Skeletal muscle satellite cell (primary cell): Measurements from ENCODE around the gene FAM50A.

Experiments
- H3K27me3 ChIP-seq: 2 replicates; pipeline ENCODE4 v1.7.0; 2013; ENCODE audit warnings: low read length; ENCODE audit not compliant: control insufficient read depth, insufficient read depth
- H3K36me3 ChIP-seq: 2 replicates; pipeline ENCODE4 v1.7.0; 2013; ENCODE audit warnings: mild to moderate bottlenecking, control low read depth, low read length; ENCODE audit not compliant: insufficient read depth
- H3K4me1 ChIP-seq: 2 replicates; pipeline ENCODE4 v1.7.0; 2013; ENCODE audit warnings: low read length; ENCODE audit not compliant: control insufficient read depth, insufficient read depth
- H3K4me2 ChIP-seq: 2 replicates; pipeline ENCODE4 v1.7.0; 2013; ENCODE audit warnings: mild to moderate bottlenecking, low read length
- H3K4me3 ChIP-seq: 2 replicates; pipeline ENCODE4 v1.7.0; 2013; ENCODE audit warnings: low read length
- H3K9ac ChIP-seq: 2 replicates; pipeline ENCODE4 v1.7.0; 2013; ENCODE audit warnings: mild to moderate bottlenecking, low read depth, low read length, moderate library complexity
- H3K9me3 ChIP-seq: replicated peaks from 2 replicates; pipeline ENCODE4 v1.7.0; 2013; ENCODE audit warnings: mild to moderate bottlenecking, control low read depth, low read length

FAM50A gene

GRCh38 chrX:154460326-154460725 is 16.4 kb downstream of the FAM50A start:
- Histone ChIP-seq H3K4me1 (peaks cover 11% of the 10 kb centered on the region), H3K4me3 (peak overlapping the region; percentile 80), H3K36me3 (peaks cover 24% of the 10 kb centered on the region), H3K27me3 (no peaks in the 10 kb centered on the region), H3K4me2 (peak overlapping the region; percentile 97), H3K9ac (peak overlapping the region; percentile 86), H3K9me3 (no peaks in the 10 kb centered on the region)

DNA sequence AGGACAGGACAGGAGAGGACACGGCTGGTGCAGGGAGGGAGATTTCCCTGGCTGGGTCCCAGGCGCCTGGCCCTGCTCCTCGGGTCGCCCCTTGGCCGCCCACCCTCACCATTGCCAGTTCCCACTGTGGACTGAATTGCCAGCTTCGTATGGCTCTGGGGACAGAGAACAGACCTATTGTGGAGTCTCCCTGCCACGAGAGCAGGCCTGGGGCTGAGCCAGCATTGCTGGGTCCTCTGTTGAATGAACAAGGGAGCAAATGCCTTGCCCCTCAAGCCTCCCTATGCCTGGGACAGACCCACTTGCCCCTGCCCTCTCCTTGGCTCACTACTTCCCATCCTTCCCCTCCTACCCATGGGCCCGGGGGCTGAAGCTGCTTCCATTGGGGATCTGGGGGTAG is 18.5 kb downstream of the FAM50A start:
- Histone ChIP-seq H3K9me3 (no peaks in the 10 kb centered on the region), H3K4me3 (no peak overlapping the region), H3K36me3 (peaks cover 24% of the 10 kb centered on the region), H3K4me1 (peaks cover 11% of the 10 kb centered on the region), H3K4me2 (no peak overlapping the region), H3K9ac (no peak overlapping the region), H3K27me3 (no peaks in the 10 kb centered on the region)

DNA sequence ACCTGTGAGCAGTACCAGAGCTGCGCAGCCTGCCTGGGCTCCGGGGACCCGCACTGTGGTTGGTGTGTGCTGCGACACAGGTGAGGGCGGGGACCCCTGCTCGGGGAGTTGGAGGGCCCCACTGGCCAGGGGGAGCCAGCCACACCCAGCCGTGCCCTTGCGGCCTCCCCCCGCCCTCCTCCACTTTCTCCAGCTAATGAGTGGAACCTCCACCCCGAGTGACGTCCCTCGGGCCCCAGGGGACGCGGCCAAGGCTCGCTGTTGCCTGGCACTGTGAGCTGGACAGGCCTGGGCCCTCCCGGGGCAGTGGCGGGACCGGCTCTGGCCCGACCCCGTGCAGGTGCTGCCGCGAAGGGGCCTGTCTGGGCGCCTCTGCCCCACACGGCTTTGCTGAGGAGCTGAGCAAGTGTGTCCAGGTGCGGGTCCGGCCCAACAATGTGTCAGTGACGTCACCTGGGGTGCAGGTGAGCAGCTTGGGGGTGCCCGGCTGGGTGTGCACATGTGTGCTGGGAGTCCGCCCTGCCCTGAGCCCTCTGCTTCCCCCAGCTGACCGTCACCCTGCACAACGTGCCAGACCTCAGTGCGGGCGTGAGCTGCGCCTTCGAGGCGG is 19.8 kb downstream of the FAM50A start:
- Histone ChIP-seq H3K9ac (no peak overlapping the region), H3K9me3 (no peaks in the 10 kb centered on the region), H3K27me3 (no peaks in the 10 kb centered on the region), H3K4me3 (no peak overlapping the region), H3K4me1 (peaks cover 11% of the 10 kb centered on the region), H3K36me3 (peaks cover 31% of the 10 kb centered on the region), H3K4me2 (no peak overlapping the region)

- H3K9ac ChIP-seq: no peak overlapping the region
- H3K4me1 ChIP-seq: peaks cover 11% of the 10 kb centered on the region
- H3K4me2 ChIP-seq: no peak overlapping the region
- H3K9me3 ChIP-seq: no peaks in the 10 kb centered on the region
- H3K27me3 ChIP-seq: no peaks in the 10 kb centered on the region
- peaks cover 42% of the 10 kb centered on the region for H3K36me3 ChIP-seq
- H3K4me3 ChIP-seq: no peak overlapping the region
Observed at GRCh38 chrX:154464806-154465365, 20.9 kb downstream of the FAM50A start.

- Histone ChIP-seq H3K9ac (no peak overlapping the region), H3K4me3 (no peak overlapping the region), H3K9me3 (no peaks in the 10 kb centered on the region), H3K36me3 (peaks cover 46% of the 10 kb centered on the region), H3K4me2 (no peak overlapping the region), H3K27me3 (no peaks in the 10 kb centered on the region), H3K4me1 (peaks cover 8% of the 10 kb centered on the region)
Observed at GRCh38 chrX:154465601-154466000, 21.7 kb downstream of the FAM50A start.

GRCh38 chrX:154466036-154466435 is 22.1 kb downstream of the FAM50A start:
- Histone ChIP-seq H3K9ac (no peak overlapping the region), H3K36me3 (peaks cover 46% of the 10 kb centered on the region), H3K27me3 (no peaks in the 10 kb centered on the region), H3K4me2 (no peak overlapping the region), H3K4me3 (no peak overlapping the region), H3K9me3 (no peaks in the 10 kb centered on the region), H3K4me1 (peaks cover 4% of the 10 kb centered on the region)

GRCh38 chrX:154466907-154467306 is 23.0 kb downstream of the FAM50A start:
- Histone ChIP-seq H3K4me1 (no peaks in the 10 kb centered on the region), H3K36me3 (peaks cover 46% of the 10 kb centered on the region), H3K4me3 (no peak overlapping the region), H3K9ac (no peak overlapping the region), H3K27me3 (no peaks in the 10 kb centered on the region), H3K4me2 (no peak overlapping the region), H3K9me3 (no peaks in the 10 kb centered on the region)

GRCh38 chrX:154467556-154467955 is 23.6 kb downstream of the FAM50A start:
- Histone ChIP-seq H3K4me2 (no peak overlapping the region), H3K9ac (no peak overlapping the region), H3K9me3 (no peaks in the 10 kb centered on the region), H3K4me1 (no peaks in the 10 kb centered on the region), H3K36me3 (peaks cover 44% of the 10 kb centered on the region), H3K4me3 (no peak overlapping the region), H3K27me3 (no peaks in the 10 kb centered on the region)

GRCh38 chrX:154468217-154468616 is 24.3 kb downstream of the FAM50A start:
- Histone ChIP-seq H3K9ac (no peak overlapping the region), H3K4me3 (no peak overlapping the region), H3K4me2 (no peak overlapping the region), H3K4me1 (no peaks in the 10 kb centered on the region), H3K27me3 (no peaks in the 10 kb centered on the region), H3K36me3 (peaks cover 40% of the 10 kb centered on the region), H3K9me3 (no peaks in the 10 kb centered on the region)

DNA sequence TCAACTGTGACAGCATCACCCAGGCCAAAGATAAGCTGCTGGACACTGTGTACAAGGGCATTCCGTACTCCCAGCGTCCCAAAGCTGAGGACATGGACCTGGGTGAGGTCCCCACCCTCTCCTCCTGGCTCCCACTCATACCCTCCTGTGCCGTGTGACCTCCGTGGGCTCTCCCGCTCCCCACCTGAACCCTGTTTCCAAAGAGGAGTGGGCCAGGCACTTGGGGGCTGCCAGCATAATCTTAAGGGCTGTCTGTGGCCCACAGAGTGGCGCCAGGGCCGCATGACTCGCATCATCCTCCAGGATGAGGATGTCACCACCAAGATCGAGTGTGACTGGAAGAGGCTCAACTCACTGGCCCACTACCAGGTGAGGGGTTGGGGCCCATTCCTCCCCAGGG is 25.2 kb downstream of the FAM50A start:
- Histone ChIP-seq H3K27me3 (no peaks in the 10 kb centered on the region), H3K9ac (no peak overlapping the region), H3K4me3 (no peak overlapping the region), H3K4me2 (no peak overlapping the region), H3K9me3 (no peaks in the 10 kb centered on the region), H3K36me3 (peaks cover 46% of the 10 kb centered on the region), H3K4me1 (no peaks in the 10 kb centered on the region)

- Histone ChIP-seq H3K4me3 (no peak overlapping the region), H3K36me3 (peaks cover 46% of the 10 kb centered on the region), H3K9ac (no peak overlapping the region), H3K4me1 (no peaks in the 10 kb centered on the region), H3K27me3 (no peaks in the 10 kb centered on the region), H3K9me3 (no peaks in the 10 kb centered on the region), H3K4me2 (no peak overlapping the region)
Observed at GRCh38 chrX:154469880-154470279, 25.9 kb downstream of the FAM50A start.

GRCh38 chrX:154470434-154470833 is 26.5 kb downstream of the FAM50A start:
- Histone ChIP-seq H3K36me3 (peaks cover 46% of the 10 kb centered on the region), H3K4me1 (no peaks in the 10 kb centered on the region), H3K27me3 (no peaks in the 10 kb centered on the region), H3K4me2 (no peak overlapping the region), H3K9ac (no peak overlapping the region), H3K4me3 (no peak overlapping the region), H3K9me3 (no peaks in the 10 kb centered on the region)
